GM12878 (cell line): ENCODE results near the gene FAR2. TPM values are rescaled to one million over a fixed set of nuclear protein-coding genes. Genes with fewer than 3 reads are reported as not detected.
A peak's percentile ranks its signal among the peaks of the same experiment; 100 is the strongest.

Experiments used
- ATAC-seq: fragments of 200-7000 bp; cut with Tn5 transposase; 3 replicates; pipeline ENCODE4 v1.9.1; 2020; ENCODE audit warnings: mild to moderate bottlenecking, moderate library complexity
- BruUV-seq: library from RNA; stranded (reverse); fragments of 400-500 nt; replicated peaks from 2 replicates; lab custom pipeline; 2021; lab: Mats Ljungman, UMichigan
- CTCF ChIA-PET: fragments of 300-600 bp; sonication (Branson Sonifier 250); formaldehyde crosslinking; extraction: SDS; loops from one replicate; lab custom pipeline; 2021; ENCODE audit warnings: inconsistent platforms; lab: Yijun Ruan, JAX
- POLR2A ChIA-PET: fragments of 350-600 bp; formaldehyde crosslinking; extraction: SDS; loops from one replicate; lab custom pipeline; 2021; ENCODE audit warnings: inconsistent platforms; lab: Charles Lee
- RAD21 ChIA-PET: fragments of 300-600 bp; sonication (Branson Sonifier 250); formaldehyde crosslinking; loops from one replicate; lab custom pipeline; 2023; ENCODE audit warnings: antibody characterized with exemption; ENCODE audit not compliant: unreplicated experiment; lab: Charles Lee
- SMC1A ChIA-PET: fragments of 300-600 bp; sonication (Branson Sonifier 250); formaldehyde crosslinking; loops from one replicate; lab custom pipeline; 2023; ENCODE audit not compliant: unreplicated experiment, uncharacterized antibody; lab: Charles Lee
- DNase-seq: peaks from one replicate; pipeline ENCODE4 v3.0.0-alpha.2; 2011; ENCODE audit warnings: low read depth, low spot score
- FAIRE-seq: peaks from 3 replicates; lab custom pipeline; 2011; peaks lifted over from hg19 to GRCh38; lab: Jason Lieb, UNC
- H2AFZ ChIP-seq: 2 replicates; pipeline ENCODE4 v1.6.0; 2011; ENCODE audit warnings: low read depth, low read length, control low read depth; ENCODE audit not compliant: control insufficient read depth
- H3K27ac ChIP-seq: 2 replicates; pipeline ENCODE4 v1.5.1; 2011; ENCODE audit warnings: control low read depth; ENCODE audit not compliant: control insufficient read depth, insufficient read depth
- H3K27me3 ChIP-seq, 2 experiments: replicated peaks in 1 of 2; 2 replicates each; pipeline versions ENCODE4 v1.6.0 to v1.6.1; 2011; ENCODE audit warnings: low read length in 1 of 2; ENCODE audit not compliant: control insufficient read depth in 2 of 2, insufficient read depth in 2 of 2
- H3K36me3 ChIP-seq, 2 experiments: 2 replicates each; pipeline ENCODE4 v1.5.1; 2011; ENCODE audit warnings: low read length in 1 of 2; ENCODE audit not compliant: control insufficient read depth in 2 of 2, insufficient read depth in 2 of 2
- H3K4me1 ChIP-seq: 2 replicates; pipeline ENCODE4 v1.6.1; 2011; ENCODE audit warnings: mild to moderate bottlenecking, low read length, moderate library complexity, mixed read lengths; ENCODE audit not compliant: control insufficient read depth, insufficient read depth
- H3K4me2 ChIP-seq: 2 replicates; pipeline ENCODE4 v1.6.0; 2011; ENCODE audit warnings: control low read depth; ENCODE audit not compliant: control insufficient read depth, insufficient read depth
- H3K4me3 ChIP-seq: fragments of 200-600 bp; sonication (generic); 2 replicates; pipeline ENCODE4 v1.5.1; 2016
- H3K79me2 ChIP-seq: 2 replicates; pipeline ENCODE4 v1.6.0; 2011; ENCODE audit warnings: low read length; ENCODE audit not compliant: control insufficient read depth, insufficient read depth
- H3K9ac ChIP-seq: 2 replicates; pipeline ENCODE4 v1.8.0; 2011; ENCODE audit warnings: low read length, control low read depth, mixed read lengths; ENCODE audit not compliant: control insufficient read depth, insufficient read depth
- H3K9me3 ChIP-seq: replicated peaks from 3 replicates; pipeline ENCODE4 v1.5.1; 2011; ENCODE audit warnings: mild to moderate bottlenecking, low read length; ENCODE audit not compliant: control insufficient read depth, insufficient read depth
- H4K20me1 ChIP-seq: 2 replicates; pipeline ENCODE4 v1.6.0; 2011; ENCODE audit not compliant: control insufficient read depth, insufficient read depth
- EP300 ChIP-seq, 2 experiments: fragments of 150-350 bp in 1 of 2; IDR thresholded peaks; 2 replicates each; pipeline ENCODE4 v1.6.1; 2011 to 2012; ENCODE audit warnings: low read depth in 2 of 2, low read length in 2 of 2, borderline replicate concordance in 1 of 2, improper control_type of control experiment in 1 of 2, inconsistent platforms in 1 of 2; ENCODE audit not compliant: control insufficient read depth in 1 of 2
- GABPA ChIP-seq: IDR thresholded peaks from 2 replicates; pipeline ENCODE4 v1.6.1; 2014; ENCODE audit warnings: antibody characterized with exemption, low read depth, mild to moderate bottlenecking, inconsistent platforms
- HDGF ChIP-seq: fragments of 450-650 bp; IDR thresholded peaks from 2 replicates; pipeline ENCODE4 v1.6.1; 2016; ENCODE audit warnings: antibody characterized with exemption
- LARP7 ChIP-seq: fragments of 450-650 bp; IDR thresholded peaks from 2 replicates; pipeline ENCODE4 v1.6.1; 2017; ENCODE audit warnings: mild to moderate bottlenecking
- NFIC ChIP-seq: IDR thresholded peaks from 2 replicates; pipeline ENCODE4 v1.6.1; 2012; ENCODE audit warnings: low read depth, mild to moderate bottlenecking, inconsistent platforms, low read length, moderate library complexity
- POU2F2 ChIP-seq: IDR thresholded peaks from 3 replicates; pipeline ENCODE4 v1.6.1; 2011; ENCODE audit warnings: low read depth, mild to moderate bottlenecking, low read length, borderline replicate concordance
- SIX5 ChIP-seq: IDR thresholded peaks from 2 replicates; pipeline ENCODE4 v1.6.1; 2011; ENCODE audit warnings: mild to moderate bottlenecking, low read depth, low read length, moderate library complexity; ENCODE audit not compliant: severe bottlenecking
- SREBF1 ChIP-seq: IDR thresholded peaks from 2 replicates; pipeline ENCODE4 v1.6.1; 2012; ENCODE audit warnings: mild to moderate bottlenecking, low read length
- YY1 ChIP-seq: IDR thresholded peaks from 2 replicates; pipeline ENCODE4 v1.6.1; 2011; ENCODE audit warnings: low read depth, mild to moderate bottlenecking, low read length
- ZNF207 ChIP-seq: fragments of 450-650 bp; IDR thresholded peaks from 2 replicates; pipeline ENCODE4 v1.6.1; 2014; ENCODE audit warnings: antibody characterized with exemption, mild to moderate bottlenecking, borderline replicate concordance
- WGBS: methylation state at CpG from one replicate; pipeline ENCODE4 v1.1.6; 2016; ENCODE audit warnings: low lambda C conversion rate; ENCODE audit not compliant: insufficient replicate concordance, insufficient coverage; ENCODE audit errors: missing lambda C conversion rate; 5-methylcytosine and 5-hydroxymethylcytosine counted together
- in situ Hi-C: fragments of 300-500 bp; cut with MboI; formaldehyde crosslinking; loops from 9 replicates; pipeline ENCODE4 v1.14.3; 2018; ENCODE audit warnings: mixed read lengths
- intact Hi-C: fragments of 100-400 bp; cut with micrococcal nuclease; formaldehyde crosslinking; loops from one replicate; pipeline ENCODE4 v1.14.2; 2022; ENCODE audit not compliant: unreplicated experiment
- polyA plus RNA-seq, 11 experiments: library from polyadenylated mRNA; depleted of rRNA in 4 of 11; unstranded in 6 of 11; stranded (reverse) in 5 of 11; fragments of >200 nt; fragmentation: Nextera tagmentation in 4 of 11; fragmentation: Illumina TruSeq in 1 of 11; extraction: Ambion mirVana in 4 of 11; extraction: Trizol in 1 of 11; gene quantifications; 1 replicate in 1 of 11; 2 replicates in 10 of 11; pipeline versions ENCODE4 v1.2.1 to v1.2.3, GENCODE V29; 2011 to 2016; ENCODE audit warnings: inconsistent platforms in 2 of 11, missing spikeins in 2 of 11, low read depth in 1 of 11
- total RNA-seq, 4 experiments: library from RNA; depleted of rRNA in 3 of 4; stranded (reverse); fragments of >200 nt in 3 of 4; fragmentation: Illumina TruSeq in 1 of 4; extraction: Trizol in 1 of 4; gene quantifications; 2 replicates each; pipeline versions ENCODE4 v1.2.1 to v1.2.3, GENCODE V29; 2013 to 2021
- TF ChIP-seq, protein P1 (sequence below): IDR thresholded peaks from 2 replicates; pipeline ENCODE4 v1.6.1; 2012; ENCODE audit warnings: low read depth, low read length, improper control_type of control experiment
- TF ChIP-seq, protein P2 (sequence below): fragments of 150-350 bp; IDR thresholded peaks from 2 replicates; pipeline ENCODE4 v1.6.1; 2016; ENCODE audit warnings: low read depth, low read length
- TF ChIP-seq, protein P3 (sequence below): fragments of 450-650 bp; IDR thresholded peaks from 2 replicates; pipeline ENCODE4 v1.6.1; 2018; ENCODE audit warnings: borderline replicate concordance, mild to moderate bottlenecking; ENCODE audit not compliant: partially characterized antibody

FAR2 gene
- total and polyA plus RNA-seq, 10 of the 15 experiments (the other 5 are each of a cell fraction or from before 2014, with no cell fraction given), result 0.50 to 1.1 (median 0.65) TPM

DNA sequence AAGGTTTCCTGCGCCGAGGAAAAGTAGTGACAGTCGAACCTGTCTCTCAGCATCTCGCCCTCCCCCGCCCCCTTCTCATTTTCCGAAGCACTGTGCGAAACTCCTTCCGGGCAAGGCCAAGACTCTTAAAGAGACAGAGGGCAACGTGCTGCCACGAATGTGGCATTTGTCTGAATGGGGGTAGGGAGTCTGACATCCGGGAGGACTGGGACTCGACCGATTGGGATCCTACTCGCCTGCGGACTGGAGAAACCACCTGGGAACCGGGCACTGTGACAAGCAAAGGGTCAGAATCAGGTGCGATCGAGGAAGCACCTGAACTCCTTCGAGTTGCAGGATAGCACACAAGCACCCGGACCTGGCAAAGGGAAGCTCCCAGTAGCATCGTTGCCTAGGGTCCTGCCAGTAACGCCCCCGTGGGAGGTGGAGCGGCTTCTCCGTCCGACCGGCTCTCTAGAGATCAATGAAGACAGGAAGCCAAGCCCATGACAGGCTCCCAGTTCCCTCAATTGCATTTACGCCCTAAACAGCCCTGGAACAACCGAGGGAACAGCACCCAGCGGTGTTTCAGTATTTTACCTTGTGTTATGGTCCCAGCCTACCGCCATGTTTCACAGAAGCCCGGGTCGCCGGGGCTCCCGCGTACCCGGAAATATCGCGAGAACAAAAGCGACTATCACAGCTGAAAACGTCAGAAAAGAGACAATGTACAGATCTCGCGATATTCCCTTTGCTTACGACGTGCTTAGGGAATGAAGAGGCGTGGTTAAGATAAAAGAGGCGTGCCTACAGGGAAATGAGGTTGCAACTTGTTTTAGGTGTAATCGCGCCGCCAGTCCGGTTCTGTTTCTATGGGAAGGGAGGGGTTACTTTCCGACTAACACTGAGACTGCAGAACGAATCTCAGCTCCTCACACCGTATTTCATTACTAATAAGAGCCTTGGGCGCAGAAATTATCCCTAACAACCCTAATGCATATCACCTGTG, 231.8 kb downstream of the FAR2 start, which contains the start of gene ERGIC2:
TSS of gene ERGIC2 (minus strand) at position 637 of the 988 bp plus-strand sequence. CDS start 9,539 bp downstream, outside the sequence.
- FAIRE-seq (peak; percentile 89), ATAC-seq (peak; percentile 95)
- SMC1A ChIA-PET, result interaction anchor here (1.1 to 1.9 kb wide), 4 partner anchors 16 to 46 kb away, joined by 3 to 4 read pairs (median 4); no protein-coding TSS in a partner anchor
- TF ChIP-seq, protein P1, sequence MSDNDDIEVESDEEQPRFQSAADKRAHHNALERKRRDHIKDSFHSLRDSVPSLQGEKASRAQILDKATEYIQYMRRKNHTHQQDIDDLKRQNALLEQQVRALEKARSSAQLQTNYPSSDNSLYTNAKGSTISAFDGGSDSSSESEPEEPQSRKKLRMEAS, result peak; percentile 27
- TF ChIP-seq ZNF207, result no peak
- TF ChIP-seq, protein P2, sequence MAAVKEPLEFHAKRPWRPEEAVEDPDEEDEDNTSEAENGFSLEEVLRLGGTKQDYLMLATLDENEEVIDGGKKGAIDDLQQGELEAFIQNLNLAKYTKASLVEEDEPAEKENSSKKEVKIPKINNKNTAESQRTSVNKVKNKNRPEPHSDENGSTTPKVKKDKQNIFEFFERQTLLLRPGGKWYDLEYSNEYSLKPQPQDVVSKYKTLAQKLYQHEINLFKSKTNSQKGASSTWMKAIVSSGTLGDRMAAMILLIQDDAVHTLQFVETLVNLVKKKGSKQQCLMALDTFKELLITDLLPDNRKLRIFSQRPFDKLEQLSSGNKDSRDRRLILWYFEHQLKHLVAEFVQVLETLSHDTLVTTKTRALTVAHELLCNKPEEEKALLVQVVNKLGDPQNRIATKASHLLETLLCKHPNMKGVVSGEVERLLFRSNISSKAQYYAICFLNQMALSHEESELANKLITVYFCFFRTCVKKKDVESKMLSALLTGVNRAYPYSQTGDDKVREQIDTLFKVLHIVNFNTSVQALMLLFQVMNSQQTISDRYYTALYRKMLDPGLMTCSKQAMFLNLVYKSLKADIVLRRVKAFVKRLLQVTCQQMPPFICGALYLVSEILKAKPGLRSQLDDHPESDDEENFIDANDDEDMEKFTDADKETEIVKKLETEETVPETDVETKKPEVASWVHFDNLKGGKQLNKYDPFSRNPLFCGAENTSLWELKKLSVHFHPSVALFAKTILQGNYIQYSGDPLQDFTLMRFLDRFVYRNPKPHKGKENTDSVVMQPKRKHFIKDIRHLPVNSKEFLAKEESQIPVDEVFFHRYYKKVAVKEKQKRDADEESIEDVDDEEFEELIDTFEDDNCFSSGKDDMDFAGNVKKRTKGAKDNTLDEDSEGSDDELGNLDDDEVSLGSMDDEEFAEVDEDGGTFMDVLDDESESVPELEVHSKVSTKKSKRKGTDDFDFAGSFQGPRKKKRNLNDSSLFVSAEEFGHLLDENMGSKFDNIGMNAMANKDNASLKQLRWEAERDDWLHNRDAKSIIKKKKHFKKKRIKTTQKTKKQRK, result no peak
- 0 out of 3 replicates have a peak, but pooled peaks have one; percentile 40 for TF ChIP-seq POU2F2
- peak; percentile 97 for TF ChIP-seq YY1
- TF ChIP-seq SREBF1, result no peak
- TF ChIP-seq NFIC, result 0 out of 2 replicates have a peak, but pooled peaks have one; percentile 37
- TF ChIP-seq LARP7, result no peak
- TF ChIP-seq EP300 (IDR thresholded peaks at IDR 0.05; ENCODE audit: borderline replicate concordance in 1 of 2, control insufficient read depth in 1 of 2, low read depth in 2 of 2, low read length in 2 of 2), result 0 out of 4 replicates have a peak, but pooled peaks of 1 of the 2 experiments have one; percentile 5
- TF ChIP-seq GABPA, result 0 out of 2 replicates have a peak, but pooled peaks have one; percentile 15
- no peak for TF ChIP-seq HDGF
- peak; percentile 35 for TF ChIP-seq SIX5
- TF ChIP-seq, protein P3, sequence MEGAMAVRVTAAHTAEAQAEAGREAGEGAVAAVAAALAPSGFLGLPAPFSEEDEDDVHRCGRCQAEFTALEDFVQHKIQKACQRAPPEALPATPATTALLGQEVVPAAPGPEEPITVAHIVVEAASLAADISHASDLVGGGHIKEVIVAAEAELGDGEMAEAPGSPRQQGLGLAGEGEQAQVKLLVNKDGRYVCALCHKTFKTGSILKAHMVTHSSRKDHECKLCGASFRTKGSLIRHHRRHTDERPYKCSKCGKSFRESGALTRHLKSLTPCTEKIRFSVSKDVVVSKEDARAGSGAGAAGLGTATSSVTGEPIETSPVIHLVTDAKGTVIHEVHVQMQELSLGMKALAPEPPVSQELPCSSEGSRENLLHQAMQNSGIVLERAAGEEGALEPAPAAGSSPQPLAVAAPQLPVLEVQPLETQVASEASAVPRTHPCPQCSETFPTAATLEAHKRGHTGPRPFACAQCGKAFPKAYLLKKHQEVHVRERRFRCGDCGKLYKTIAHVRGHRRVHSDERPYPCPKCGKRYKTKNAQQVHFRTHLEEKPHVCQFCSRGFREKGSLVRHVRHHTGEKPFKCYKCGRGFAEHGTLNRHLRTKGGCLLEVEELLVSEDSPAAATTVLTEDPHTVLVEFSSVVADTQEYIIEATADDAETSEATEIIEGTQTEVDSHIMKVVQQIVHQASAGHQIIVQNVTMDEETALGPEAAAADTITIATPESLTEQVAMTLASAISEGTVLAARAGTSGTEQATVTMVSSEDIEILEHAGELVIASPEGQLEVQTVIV, result no peak

More for the DNA sequence above, 231.8 kb downstream of the FAR2 start, which contains the start of gene ERGIC2:
- ChIA-PET POLR2A (interaction anchor here (0.5 to 1.1 kb wide), 4 partner anchors 16 to 1519 kb away, joined by 3 to 4 read pairs (median 3); no protein-coding TSS in a partner anchor), RAD21 (interaction anchor here (0.6 to 1.3 kb wide), 4 partner anchors 18 to 1314 kb away, joined by 3 to 5 read pairs (median 4); partner anchors contain the start of gene IPO8), CTCF (interaction anchor here (1.1 to 1.4 kb wide), 3 partner anchors 18 to 138 kb away, joined by 3 to 7 read pairs (median 3); no protein-coding TSS in a partner anchor)
- 0 out of 4 replicates have a peak, but pooled peaks cover 0 to 3% of the 10 kb centered on the region in 2 experiments for H3K36me3 ChIP-seq
- intact Hi-C loops (loop anchor here (2.0 kb wide), 1 partner anchor 48 kb away; no protein-coding TSS in a partner anchor), in situ Hi-C loops (no loop called here)
- H2AFZ ChIP-seq, result peak within 1 kb of the TSS; percentile 99
- H4K20me1 ChIP-seq, result no peaks in the 10 kb centered on the region
- no peaks in the 10 kb centered on the region for H3K27me3 ChIP-seq
- no peaks in the 10 kb centered on the region; the same call in 1 of the 3 replicates for H3K9me3 ChIP-seq
- peak within 1 kb of the TSS; percentile 81 for H3K4me3 ChIP-seq
- H3K4me2 ChIP-seq, result peak within 1 kb of the TSS; percentile 90
- DNase-seq, result peak; percentile 98
- peaks cover 42% of the 10 kb centered on the region for H3K79me2 ChIP-seq
- H3K9ac ChIP-seq, result peak within 1 kb of the TSS; percentile 97
- TSS peak; percentile 81 for BruUV-seq
- WGBS, result under 1% methylated on average over 55 of the region's 55 CpGs
- H3K4me1 ChIP-seq, result peaks cover 3% of the 10 kb centered on the region; the same call in 1 of the 2 replicates
- H3K27ac ChIP-seq, result peak within 1 kb of the TSS; percentile 94
